GM21723 (cell line): ENCODE measurements around the gene UBAP2L.
A peak's percentile ranks its signal among the peaks of the same experiment; 100 is the strongest.

Source experiments
- ATAC-seq: cut with Tn5 transposase; IDR thresholded peaks from one replicate; pipeline ENCODE4 v1.9.1; 2021; ENCODE audit warnings: mild to moderate bottlenecking, moderate library complexity; ENCODE audit not compliant: unreplicated experiment

UBAP2L gene

GRCh38 chr1:154220071-154220969 is at the start of gene UBAP2L:
Gene UBAP2L, plus strand, starts transcription at chr1:154220955. Its CDS starts 4,169 bp downstream, at chr1:154225124.
- ATAC-seq, result peak; percentile 88

GRCh38 chr1:154171223-154171583 is 49.6 kb upstream of the UBAP2L start:
- ATAC-seq, result no peak

GRCh38 chr1:154171880-154172279 is 48.9 kb upstream of the UBAP2L start:
- no peak for ATAC-seq

- no peak for ATAC-seq
Observed at GRCh38 chr1:154174654-154175053, 46.1 kb upstream of the UBAP2L start.

- ATAC-seq, result no peak
Observed at GRCh38 chr1:154176337-154176736, 44.4 kb upstream of the UBAP2L start.

- no peak for ATAC-seq
Observed at GRCh38 chr1:154178013-154178412, 42.7 kb upstream of the UBAP2L start.

- no peak for ATAC-seq
Observed at GRCh38 chr1:154178911-154179811, 41.6 kb upstream of the UBAP2L start.

- ATAC-seq, result no peak
Observed at GRCh38 chr1:154179946-154180687, 40.6 kb upstream of the UBAP2L start.

GRCh38 chr1:154181944-154182343 is 38.8 kb upstream of the UBAP2L start:
- ATAC-seq, result no peak

- ATAC-seq, result peak; percentile 54
Observed at GRCh38 chr1:154182344-154183045, 38.3 kb upstream of the UBAP2L start.

GRCh38 chr1:154183046-154183915 is 37.5 kb upstream of the UBAP2L start:
- peak; percentile 79 for ATAC-seq

GRCh38 chr1:154186177-154186576 is 34.6 kb upstream of the UBAP2L start:
- ATAC-seq, result no peak

- no peak for ATAC-seq
Observed at GRCh38 chr1:154186852-154187501, 33.8 kb upstream of the UBAP2L start.

GRCh38 chr1:154190550-154190949 is 30.2 kb upstream of the UBAP2L start:
- no peak for ATAC-seq

GRCh38 chr1:154191990-154192461 is 28.7 kb upstream of the UBAP2L start, which contains the start of gene TPM3:
Gene TPM3, minus strand, starts transcription at chr1:154192100. Its CDS starts 82 bp downstream, at chr1:154192018.
- no peak for ATAC-seq

GRCh38 chr1:154192476-154192875 is 28.3 kb upstream of the UBAP2L start:
- no peak for ATAC-seq

GRCh38 chr1:154193821-154194220 is 26.9 kb upstream of the UBAP2L start:
- no peak for ATAC-seq

GRCh38 chr1:154198756-154199562 is 21.8 kb upstream of the UBAP2L start:
- ATAC-seq, result no peak
